GM11168 (cell line): ENCODE data around the gene MON1A.
"Not testable (repeated sequence)": the region's sequence is repeated elsewhere in the genome, so short reads cannot be mapped to it uniquely, and the experiment has no call there.

Source experiments
- in situ Hi-C: fragments of 300-500 bp; cut with MboI; formaldehyde crosslinking; loops from one replicate; pipeline ENCODE4 v1.12.0; 2022; ENCODE audit warnings: low sequenced_read_pairs; ENCODE audit not compliant: unreplicated experiment

Gene MON1A

GRCh38 chr3:49924683-49925082 lies 4.9 kb downstream of the MON1A start:
- in situ Hi-C loops, result no loop called here

GRCh38 chr3:49917806-49918590 lies 11.6 kb downstream of the MON1A start:
- in situ Hi-C loops, result not testable (repeated sequence)

DNA sequence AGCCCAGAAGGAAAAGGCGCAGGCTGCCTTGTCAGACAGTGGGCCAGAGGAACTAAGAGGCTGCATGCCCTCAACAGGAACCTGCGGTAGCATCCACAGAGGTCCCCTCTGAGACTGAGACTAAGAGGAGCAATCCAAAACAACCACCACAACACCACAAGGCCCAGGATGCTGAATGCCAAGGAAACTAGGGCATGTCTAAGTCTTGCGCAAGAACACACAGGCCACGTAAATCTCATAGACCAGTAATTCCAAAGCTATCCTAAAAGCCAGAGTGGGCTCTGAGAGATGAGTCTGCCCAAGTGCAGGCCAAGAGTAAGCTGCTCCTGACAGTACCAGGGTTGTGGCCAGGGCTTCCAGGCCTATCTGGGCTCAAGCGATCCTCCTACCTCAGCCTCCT lies 12.9 kb downstream of the MON1A start:
- in situ Hi-C loops, result no loop called here

GRCh38 chr3:49914906-49915305 lies 14.7 kb downstream of the MON1A start:
- in situ Hi-C loops, result no loop called here

GRCh38 chr3:49912881-49913281 lies 16.7 kb downstream of the MON1A start:
- in situ Hi-C loops, result no loop called here

DNA sequence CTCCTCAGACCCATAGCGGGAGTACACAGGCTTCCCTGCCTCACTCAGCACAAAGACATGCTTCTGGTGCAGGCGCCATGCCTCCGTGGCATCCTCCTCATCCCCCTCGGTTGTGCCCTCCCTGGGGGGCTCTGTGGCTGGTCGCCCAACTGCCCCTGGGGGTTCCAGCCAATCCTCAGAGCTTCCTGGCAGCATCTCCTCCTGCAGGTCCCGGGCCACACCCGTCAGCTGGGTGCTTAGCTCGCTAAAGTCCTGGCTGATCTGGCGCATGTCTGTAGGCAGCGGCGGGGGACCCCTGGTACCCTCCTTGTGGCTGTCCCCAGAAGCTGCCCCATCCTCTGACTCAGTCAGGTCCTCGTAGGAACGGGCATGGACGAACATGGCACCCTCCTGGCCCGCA lies 18.0 kb downstream of the MON1A start:
- in situ Hi-C loops, result no loop called here

DNA sequence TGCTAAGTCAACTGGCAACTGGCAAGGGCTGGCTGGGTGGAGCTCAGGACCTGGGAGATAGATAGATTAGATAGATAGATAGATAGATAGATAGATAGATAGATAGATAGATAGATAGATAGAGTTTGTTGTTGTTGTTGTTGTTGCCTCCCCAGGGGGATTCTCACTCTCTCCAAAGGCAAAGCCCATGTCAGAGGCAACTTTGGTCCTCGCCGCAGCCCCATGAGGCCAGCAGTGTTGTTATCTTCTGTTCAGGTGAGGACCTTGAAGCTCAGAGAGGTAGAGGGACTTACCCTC lies 18.5 kb downstream of the MON1A start:
- in situ Hi-C loops, result no loop called here

DNA sequence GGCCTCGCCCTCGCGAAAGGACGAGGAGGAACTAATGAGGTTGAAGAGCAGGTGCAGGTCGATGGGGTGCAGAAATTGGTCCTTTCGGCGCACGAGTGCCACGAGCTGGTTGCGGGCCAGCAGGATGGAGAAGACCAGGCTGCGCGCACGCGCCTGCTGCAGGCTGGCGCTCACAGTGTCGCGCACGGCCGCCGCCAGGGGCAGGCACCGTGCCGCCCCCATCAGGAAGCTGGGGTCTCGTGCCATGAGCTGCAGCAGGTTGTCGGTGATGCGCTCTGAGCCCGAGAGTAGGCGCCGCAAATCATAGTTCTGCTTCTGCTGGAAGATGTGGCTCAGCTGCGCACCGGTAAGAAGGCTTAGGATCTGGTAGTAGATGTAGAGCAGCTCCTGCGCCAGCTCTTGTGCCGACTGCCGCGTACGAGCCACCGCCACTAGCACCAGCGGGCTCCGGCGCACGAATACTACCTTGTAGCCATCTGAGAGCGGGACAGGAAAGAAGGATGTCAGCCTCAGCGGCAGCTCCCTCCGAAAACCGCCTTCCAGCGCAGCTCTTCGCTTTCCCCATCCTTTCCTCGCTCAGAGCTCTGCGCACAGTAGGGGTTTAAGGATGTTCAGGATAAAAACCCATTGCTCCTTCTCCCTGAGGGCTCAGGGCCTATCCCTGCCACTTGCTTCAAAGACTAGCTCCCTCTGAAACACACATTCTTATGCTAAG lies 19.0 kb downstream of the MON1A start:
- in situ Hi-C loops, result no loop called here

- in situ Hi-C loops, result no loop called here
Measured at GRCh38 chr3:49908373-49909199, 21.0 kb downstream of the MON1A start.

- in situ Hi-C loops, result no loop called here
Measured at GRCh38 chr3:49906073-49906743, 23.4 kb downstream of the MON1A start.

GRCh38 chr3:49904448-49904847 lies 25.2 kb downstream of the MON1A start:
- in situ Hi-C loops, result not testable (repeated sequence)

DNA sequence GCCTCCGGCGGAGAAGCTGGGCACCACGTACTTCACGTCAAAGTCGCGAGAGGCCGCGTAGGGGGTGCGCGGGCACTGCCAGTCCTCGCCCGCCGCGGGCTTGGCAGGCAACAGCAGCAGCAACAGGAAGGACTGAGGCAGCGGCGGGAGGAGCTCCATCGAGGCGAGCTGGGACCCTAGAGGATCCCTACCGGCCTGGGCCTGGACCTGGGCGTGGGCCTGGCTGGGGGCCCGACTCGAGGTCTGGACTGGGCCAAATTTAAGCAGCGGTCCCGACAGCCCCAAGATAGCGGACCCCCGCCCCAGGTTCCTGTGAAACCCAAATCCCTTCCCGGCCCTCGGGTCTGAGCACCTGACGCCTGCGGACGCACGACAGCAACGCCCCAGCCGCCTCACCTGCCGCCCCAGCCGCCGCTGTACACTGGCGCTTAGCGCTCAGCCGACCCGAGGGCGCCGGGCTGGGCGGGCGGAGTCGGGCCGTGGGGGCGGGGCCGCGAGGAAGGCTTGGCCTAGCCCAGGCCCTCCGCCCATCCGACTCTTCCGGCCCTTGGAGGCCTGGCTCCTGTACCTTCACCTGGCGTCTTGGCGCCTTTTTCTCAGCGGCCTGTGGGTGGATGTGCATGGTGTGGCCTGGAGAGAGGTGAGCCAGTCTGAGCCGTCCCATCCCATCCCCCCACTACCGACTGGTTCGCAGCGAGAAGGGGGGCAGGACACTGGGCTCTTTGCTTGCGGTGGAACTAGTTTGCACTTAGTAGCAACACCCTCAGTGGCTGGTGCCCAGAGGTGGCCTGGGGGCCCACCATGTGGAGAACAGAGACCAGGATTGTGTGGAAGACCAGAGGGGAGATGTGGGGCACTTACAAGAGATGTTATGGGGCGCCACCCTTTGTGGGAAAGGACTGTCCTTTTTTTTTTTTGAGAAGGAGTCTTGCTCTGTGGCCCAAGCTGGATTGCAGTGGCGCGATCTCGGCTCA lies 25.9 kb downstream of the MON1A start, which contains the start of gene MST1R:
TSS of gene MST1R (minus strand) at position 423 of the 974 bp plus-strand sequence. CDS start at position 159, 264 bp downstream.
- in situ Hi-C loops, result no loop called here

DNA sequence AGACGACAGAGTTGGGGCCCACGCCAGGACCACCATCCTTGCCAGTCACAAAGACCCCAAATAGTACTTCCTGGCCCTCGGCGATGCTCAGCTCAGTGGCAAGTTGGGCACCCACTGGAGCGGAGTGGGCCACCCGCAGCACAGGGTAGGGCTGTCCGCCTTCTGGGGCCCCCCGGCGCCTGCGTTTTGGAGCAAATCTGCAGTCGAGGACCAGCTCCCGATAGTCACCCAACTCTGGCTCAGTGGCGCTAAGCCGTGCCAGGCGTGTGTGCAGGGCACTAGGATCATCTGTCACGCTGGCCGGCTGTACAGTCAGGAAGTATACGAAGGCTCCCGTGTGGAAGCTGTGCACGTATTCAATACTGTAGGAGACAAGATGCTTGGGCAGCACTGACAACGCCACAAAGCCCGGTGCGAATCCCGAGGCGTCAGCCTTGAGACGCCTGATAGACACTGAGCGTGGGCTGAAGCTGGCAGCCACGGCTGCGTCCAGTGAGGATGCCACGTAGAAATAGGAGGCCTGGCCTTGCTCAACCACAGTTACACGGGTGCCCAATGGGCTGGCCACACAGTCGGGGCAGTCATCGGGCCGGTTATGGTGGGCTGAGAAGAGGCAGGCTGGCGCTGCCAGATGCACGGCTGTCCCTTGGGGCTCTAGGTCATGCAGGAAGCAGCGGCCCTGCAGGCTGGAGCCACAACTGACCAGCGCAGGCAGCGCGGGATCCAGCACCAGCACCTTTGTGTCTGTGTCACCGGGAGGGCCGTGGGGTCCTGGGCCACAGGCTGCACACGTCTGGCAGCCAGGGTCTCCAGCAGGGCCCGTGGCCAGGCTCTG lies 26.9 kb downstream of the MON1A start:
- in situ Hi-C loops, result no loop called here

DNA sequence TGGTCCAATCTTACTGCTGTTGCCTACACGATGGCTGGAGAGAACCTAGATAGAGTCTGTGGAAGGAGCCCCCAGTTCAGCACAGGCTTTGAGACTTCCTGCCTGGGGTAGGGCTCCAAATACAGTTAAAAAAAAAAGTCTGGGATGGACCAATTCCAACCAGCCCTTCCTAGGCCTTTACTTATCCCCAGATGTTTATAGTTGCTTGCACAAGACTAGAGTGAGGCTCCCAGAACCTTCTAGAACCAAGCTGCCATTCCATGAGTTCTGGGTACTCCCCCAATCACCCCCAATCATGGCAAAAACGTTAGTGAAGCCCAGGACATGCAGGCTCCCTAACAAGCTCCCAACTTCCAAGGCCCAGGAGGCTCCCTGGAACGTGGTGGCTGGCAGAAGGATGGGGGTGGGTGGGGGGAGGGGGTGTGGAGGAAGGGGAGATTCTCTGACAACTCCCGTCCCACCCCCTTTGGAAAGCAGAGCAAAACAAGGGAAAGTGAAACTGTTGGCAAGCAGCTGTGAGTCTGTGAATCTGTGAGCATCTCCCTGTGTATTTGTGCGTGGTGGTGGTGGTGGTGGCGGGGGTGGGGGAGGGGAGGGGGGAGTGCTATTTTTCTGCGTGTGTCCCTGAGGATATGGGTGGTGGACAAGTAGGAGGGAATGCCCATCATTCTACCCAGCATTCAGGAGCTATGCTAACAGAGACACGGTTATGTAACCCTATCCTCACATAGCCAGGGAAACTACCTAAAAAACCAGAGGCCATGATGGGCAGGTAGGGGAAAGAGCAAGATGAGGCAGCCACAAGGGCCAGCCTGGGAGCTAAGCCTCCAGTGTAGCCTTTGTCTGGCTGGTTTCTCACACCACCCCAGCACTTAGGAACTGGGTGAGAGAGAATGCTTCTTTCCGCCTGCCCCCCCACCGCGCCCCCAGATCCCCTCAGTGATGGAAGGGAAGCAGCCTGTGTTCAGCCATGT lies 28.0 kb downstream of the MON1A start:
- in situ Hi-C loops, result no loop called here

DNA sequence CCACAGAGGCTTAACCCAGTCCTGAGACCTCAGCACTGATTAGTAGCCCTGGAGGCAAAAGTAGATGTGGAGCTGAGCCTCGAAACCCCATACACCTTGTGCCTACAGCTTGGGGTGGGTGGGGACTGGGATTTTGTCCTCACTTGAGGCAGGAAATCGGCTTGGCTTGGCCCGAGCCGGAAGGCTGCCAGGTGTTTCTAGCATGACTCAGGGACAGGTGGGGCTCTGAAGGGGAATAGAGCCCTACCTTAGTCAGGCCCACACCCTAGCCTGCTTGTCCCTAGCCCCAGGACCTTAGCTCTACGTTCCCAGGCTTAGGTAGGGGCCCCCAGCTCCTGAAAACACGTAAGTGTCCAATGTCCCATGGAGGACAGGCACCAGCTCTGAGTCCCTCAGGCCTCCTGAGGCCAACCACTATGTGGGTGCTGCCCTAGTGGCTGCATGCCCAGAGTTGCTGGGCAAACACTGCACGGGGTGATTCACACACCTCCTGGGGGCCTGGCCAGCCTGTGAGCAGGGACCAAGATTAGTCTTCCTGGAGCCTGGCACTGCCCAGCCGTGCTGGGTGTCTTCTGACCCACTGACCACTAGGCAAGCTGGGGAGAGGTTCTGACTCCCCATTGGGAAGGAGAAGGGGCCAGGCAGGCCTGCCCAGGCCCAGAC lies 29.0 kb downstream of the MON1A start:
- in situ Hi-C loops, result no loop called here

- in situ Hi-C loops, result no loop called here
Measured at GRCh38 chr3:49899815-49900214, 29.8 kb downstream of the MON1A start.

DNA sequence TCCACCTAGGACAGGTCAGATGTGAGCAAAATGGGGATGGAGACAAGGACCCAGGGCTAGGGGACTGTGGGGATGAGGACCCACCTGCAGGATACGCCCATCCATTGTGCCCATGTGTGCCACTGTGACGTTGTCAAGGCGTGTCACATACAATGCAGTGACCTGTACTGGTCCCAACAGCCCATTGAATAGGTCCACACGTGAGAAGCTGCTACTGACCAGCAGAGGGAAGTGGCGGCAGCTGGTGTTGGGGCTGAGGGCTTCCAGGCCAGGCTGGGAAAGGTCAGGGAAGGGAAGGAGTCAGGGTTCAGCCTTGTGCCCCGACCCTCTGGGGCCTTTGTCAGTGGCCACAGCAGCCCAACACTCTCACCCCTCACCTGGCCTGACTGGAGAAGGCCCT lies 30.6 kb downstream of the MON1A start:
- in situ Hi-C loops, result no loop called here
